ENCODE results near the gene PRG3. TPM values are rescaled to one million over a fixed set of nuclear protein-coding genes. Genes with fewer than 3 reads are reported as not detected.

Gene PRG3
- total and polyA plus RNA-seq, 2 donors (not counting 1 experiment from before 2014, with no cell fraction given), result not detected

DNA sequence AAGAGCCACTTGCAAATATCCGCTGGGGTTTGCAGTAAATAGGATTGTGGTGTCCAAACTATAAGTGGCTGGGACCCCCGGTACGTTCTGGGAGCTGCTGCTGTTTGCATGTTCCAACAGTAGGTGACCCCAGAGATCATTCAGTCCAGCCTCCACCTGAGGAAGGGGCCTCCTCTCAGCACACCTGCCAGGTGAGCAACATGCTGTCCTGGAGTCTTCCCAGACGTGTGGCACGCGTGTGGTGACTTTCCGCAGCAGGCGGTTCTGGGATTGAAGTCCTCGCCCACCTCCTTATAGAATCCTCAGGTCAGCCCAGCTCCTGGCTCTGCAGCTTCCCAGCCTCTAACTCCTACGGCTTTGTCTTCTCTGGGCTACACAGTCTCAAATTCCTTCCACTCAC, 36.1 kb downstream of the PRG3 start:
- no peaks in the 10 kb centered on the region for H3K36me3 ChIP-seq (replicated peaks in 1 of 2; ENCODE audit: control extremely low read depth in 1 of 2, control insufficient read depth in 1 of 2, extremely low read depth in 1 of 2, insufficient read depth in 2 of 2, low read length in 1 of 2)
- H4K20me1 ChIP-seq (ENCODE audit: control insufficient read depth, insufficient read depth, low read length, poor library complexity, severe bottlenecking), result no peaks in the 10 kb centered on the region
- Mint-ChIP-seq H3K4me3 (no peak overlapping the region), H3K27me3 (peaks cover 13% of the 10 kb centered on the region), H3K27ac (no peak overlapping the region), H3K9me3 (ENCODE audit: insufficient read depth) (no peaks in the 10 kb centered on the region), H3K4me1 (peaks cover 4% of the 10 kb centered on the region)
- CTCF ChIA-PET, result interaction anchor here (1.4 to 6.8 kb wide), 5 partner anchors 9 to 297 kb away, joined by 4 to 94 read pairs (median 10); partner anchors contain the start of genes SSRP1 and TNKS1BP1
- H3K27me3 ChIP-seq (replicated peaks in 1 of 4; ENCODE audit: control extremely low read depth in 1 of 4, control insufficient read depth in 3 of 4, insufficient read depth in 4 of 4, low read length in 3 of 4), result no peaks in the 10 kb centered on the region
- ATAC-seq (ENCODE audit: low read depth) (no peak), DNase-seq (no peak)
- H3K9me3 ChIP-seq (ENCODE audit: control extremely low read depth in 1 of 3, control insufficient read depth in 2 of 3, insufficient read depth in 1 of 3, low read length in 2 of 3), result no peaks in the 10 kb centered on the region
- H3K4me2 ChIP-seq (replicated peaks; ENCODE audit: low read depth, low read length, poor library complexity, severe bottlenecking), result no peak overlapping the region
- H2AFZ ChIP-seq (ENCODE audit: insufficient read depth, low read depth, low read length, poor library complexity, severe bottlenecking), result no peak overlapping the region
- peaks cover 0 to 3% of the 10 kb centered on the region in 2 donors for H3K4me1 ChIP-seq (ENCODE audit: control insufficient read depth in 2 of 2, insufficient read depth in 2 of 2, low read length in 2 of 2)
- TF ChIP-seq, protein P1, sequence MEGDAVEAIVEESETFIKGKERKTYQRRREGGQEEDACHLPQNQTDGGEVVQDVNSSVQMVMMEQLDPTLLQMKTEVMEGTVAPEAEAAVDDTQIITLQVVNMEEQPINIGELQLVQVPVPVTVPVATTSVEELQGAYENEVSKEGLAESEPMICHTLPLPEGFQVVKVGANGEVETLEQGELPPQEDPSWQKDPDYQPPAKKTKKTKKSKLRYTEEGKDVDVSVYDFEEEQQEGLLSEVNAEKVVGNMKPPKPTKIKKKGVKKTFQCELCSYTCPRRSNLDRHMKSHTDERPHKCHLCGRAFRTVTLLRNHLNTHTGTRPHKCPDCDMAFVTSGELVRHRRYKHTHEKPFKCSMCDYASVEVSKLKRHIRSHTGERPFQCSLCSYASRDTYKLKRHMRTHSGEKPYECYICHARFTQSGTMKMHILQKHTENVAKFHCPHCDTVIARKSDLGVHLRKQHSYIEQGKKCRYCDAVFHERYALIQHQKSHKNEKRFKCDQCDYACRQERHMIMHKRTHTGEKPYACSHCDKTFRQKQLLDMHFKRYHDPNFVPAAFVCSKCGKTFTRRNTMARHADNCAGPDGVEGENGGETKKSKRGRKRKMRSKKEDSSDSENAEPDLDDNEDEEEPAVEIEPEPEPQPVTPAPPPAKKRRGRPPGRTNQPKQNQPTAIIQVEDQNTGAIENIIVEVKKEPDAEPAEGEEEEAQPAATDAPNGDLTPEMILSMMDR (IDR thresholded peaks at IDR 0.05), result no peak
- TF ChIP-seq EZH2 (IDR thresholded peaks at IDR 0.05; ENCODE audit: borderline replicate concordance, insufficient read depth, low read depth, low read length, poor library complexity, severe bottlenecking), result no peak
- no peak overlapping the region for H3K9ac ChIP-seq (ENCODE audit: low read length)
- H3K27ac ChIP-seq (ENCODE audit: low read length in 2 of 2), result no peak overlapping the region
- H3K4me3 ChIP-seq (ENCODE audit: control extremely low read depth in 1 of 5, extremely low read depth in 1 of 5, insufficient read depth in 1 of 5, low read depth in 2 of 5, low read length in 4 of 5), result no peak overlapping the region
- 97% methylated on average over 10 of the region's 10 CpGs for WGBS (ENCODE audit: insufficient coverage)
- intact Hi-C loops (cut with micrococcal nuclease), result loop anchor here (1.0 to 5.0 kb wide), 6 partner anchors 10 to 1792 kb away; partner anchors contain the start of gene SSRP1
- no peaks in the 10 kb centered on the region for H3K79me2 ChIP-seq (ENCODE audit: control insufficient read depth, insufficient read depth, low read length)
- POLR2A ChIA-PET, result no interaction called here

DNA sequence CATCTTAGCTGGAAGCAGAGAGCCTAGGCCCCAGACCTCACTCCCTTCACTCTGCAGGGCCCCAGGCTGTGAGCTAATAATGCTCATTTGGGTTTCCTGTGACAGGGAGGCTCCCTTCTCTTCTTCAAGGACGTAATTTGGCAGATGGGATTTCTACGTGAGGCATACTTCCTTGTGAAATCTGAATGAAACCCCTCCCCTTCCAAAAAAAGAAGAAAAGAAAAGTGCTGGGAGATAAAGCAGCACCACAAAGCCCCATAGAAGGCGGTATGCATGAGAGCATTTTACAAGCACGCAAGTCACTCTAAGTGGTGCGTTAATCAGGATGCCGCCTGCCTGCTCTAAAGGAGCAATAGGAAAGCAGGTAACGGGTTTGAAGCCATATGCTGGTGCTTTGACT, 37.1 kb downstream of the PRG3 start:
- Histone ChIP-seq H3K36me3 (replicated peaks in 1 of 2; ENCODE audit: control extremely low read depth in 1 of 2, control insufficient read depth in 1 of 2, extremely low read depth in 1 of 2, insufficient read depth in 2 of 2, low read length in 1 of 2) (no peaks in the 10 kb centered on the region), H3K9me3 (ENCODE audit: control extremely low read depth in 1 of 3, control insufficient read depth in 2 of 3, insufficient read depth in 1 of 3, low read length in 2 of 3) (no peaks in the 10 kb centered on the region), H3K27me3 (replicated peaks in 1 of 4; ENCODE audit: control extremely low read depth in 1 of 4, control insufficient read depth in 3 of 4, insufficient read depth in 4 of 4, low read length in 3 of 4) (no peaks in the 10 kb centered on the region), H4K20me1 (ENCODE audit: control insufficient read depth, insufficient read depth, low read length, poor library complexity, severe bottlenecking) (no peaks in the 10 kb centered on the region), H3K4me2 (replicated peaks; ENCODE audit: low read depth, low read length, poor library complexity, severe bottlenecking) (no peak overlapping the region), H3K9ac (ENCODE audit: low read length) (no peak overlapping the region), H3K27ac (ENCODE audit: low read length in 2 of 2) (no peak overlapping the region), H2AFZ (ENCODE audit: insufficient read depth, low read depth, low read length, poor library complexity, severe bottlenecking) (no peak overlapping the region), H3K4me1 (ENCODE audit: control insufficient read depth in 2 of 2, insufficient read depth in 2 of 2, low read length in 2 of 2) (no peaks in the 10 kb centered on the region), H3K4me3 (ENCODE audit: control extremely low read depth in 1 of 5, extremely low read depth in 1 of 5, insufficient read depth in 1 of 5, low read depth in 2 of 5, low read length in 4 of 5) (no peak overlapping the region), H3K79me2 (ENCODE audit: control insufficient read depth, insufficient read depth, low read length) (no peaks in the 10 kb centered on the region)
- Mint-ChIP-seq H3K9me3 (ENCODE audit: insufficient read depth) (no peaks in the 10 kb centered on the region), H3K27me3 (peaks cover 11% of the 10 kb centered on the region), H3K27ac (no peak overlapping the region), H3K4me3 (no peak overlapping the region), H3K4me1 (peaks cover 3% of the 10 kb centered on the region)
- WGBS (ENCODE audit: insufficient coverage), result 100% methylated on average over 4 of the region's 7 CpGs
- DNase-seq (no peak), ATAC-seq (ENCODE audit: low read depth) (no peak)
- ChIA-PET CTCF (interaction anchor here (0.7 to 1.4 kb wide), 5 partner anchors 9 to 300 kb away, joined by 3 to 10 read pairs (median 6); partner anchors contain the start of gene TNKS1BP1), POLR2A (no interaction called here)
- TF ChIP-seq, protein P1 (IDR thresholded peaks at IDR 0.05), result no peak
- no peak for TF ChIP-seq EZH2 (IDR thresholded peaks at IDR 0.05; ENCODE audit: borderline replicate concordance, insufficient read depth, low read depth, low read length, poor library complexity, severe bottlenecking)
- intact Hi-C loops (cut with micrococcal nuclease), result no loop called here

Data from B cell (primary cell).